Right forelimb (tissue), 1 donor: ENCODE results near the gene SHISAL1.

ENCODE experiments used
- DNase-seq: peaks from one replicate; pipeline ENCODE4 v3.0.0-alpha.2; 2018

SHISAL1 gene

GRCh38 chr22:44224166-44224565 is 88.6 kb downstream of the SHISAL1 start:
- no peak for DNase-seq

- DNase-seq = no peak
Observed at GRCh38 chr22:44221710-44222475, 90.9 kb downstream of the SHISAL1 start.

- no peak for DNase-seq
Observed at GRCh38 chr22:44220727-44221680, 91.7 kb downstream of the SHISAL1 start.

GRCh38 chr22:44219101-44219870 is 93.5 kb downstream of the SHISAL1 start:
- DNase-seq = no peak

GRCh38 chr22:44218071-44218470 is 94.7 kb downstream of the SHISAL1 start:
- DNase-seq = no peak

GRCh38 chr22:44217346-44217745 is 95.4 kb downstream of the SHISAL1 start:
- no peak for DNase-seq

GRCh38 chr22:44215287-44215686 is 97.5 kb downstream of the SHISAL1 start:
- no peak for DNase-seq

- DNase-seq = no peak
Observed at GRCh38 chr22:44214764-44215163, 98.0 kb downstream of the SHISAL1 start.

- no peak for DNase-seq
Observed at GRCh38 chr22:44214187-44214586, 98.6 kb downstream of the SHISAL1 start.

- no peak for DNase-seq
Observed at GRCh38 chr22:44213489-44214043, 99.2 kb downstream of the SHISAL1 start.

GRCh38 chr22:44212936-44213335 is 99.8 kb downstream of the SHISAL1 start:
- no peak for DNase-seq

- DNase-seq = peak; percentile 74
Observed at GRCh38 chr22:44211946-44212930, 100.5 kb downstream of the SHISAL1 start.

- no peak for DNase-seq
Observed at GRCh38 chr22:44211256-44211945, 101.3 kb downstream of the SHISAL1 start.

- no peak for DNase-seq
Observed at GRCh38 chr22:44210722-44211121, 102.0 kb downstream of the SHISAL1 start.

GRCh38 chr22:44209343-44209742 is 103.4 kb downstream of the SHISAL1 start:
- no peak for DNase-seq

GRCh38 chr22:44207981-44208317 is 104.8 kb downstream of the SHISAL1 start:
- no peak for DNase-seq

GRCh38 chr22:44207173-44207980 is 105.4 kb downstream of the SHISAL1 start:
- DNase-seq = no peak

GRCh38 chr22:44206696-44207095 is 106.1 kb downstream of the SHISAL1 start:
- DNase-seq = peak; percentile 35

- no peak for DNase-seq
Observed at GRCh38 chr22:44206330-44206645, 106.5 kb downstream of the SHISAL1 start.
